IMR-90 (cell line): ENCODE measurements around the gene ME3. TPM values are rescaled to one million over a fixed set of nuclear protein-coding genes. Genes with fewer than 3 reads are reported as not detected.

Source experiments
- ATAC-seq: fragments of 200-7000 bp; cut with Tn5 transposase; 2 replicates; pipeline ENCODE4 v1.9.1; 2020; ENCODE audit warnings: low read depth, mild to moderate bottlenecking, moderate library complexity
- BruUV-seq: library from RNA; stranded (reverse); fragments of 400-500 nt; replicated peaks from 2 replicates; lab custom pipeline; 2021; lab: Mats Ljungman, UMichigan
- CTCF ChIA-PET: fragments of 300-600 bp; formaldehyde crosslinking; extraction: SDS; loops from one replicate; lab custom pipeline; 2021; ENCODE audit warnings: antibody characterized with exemption; lab: Yijun Ruan, JAX
- POLR2A ChIA-PET: fragments of 300-600 bp; sonication (Branson Sonifier 250); formaldehyde crosslinking; loops from one replicate; lab custom pipeline; 2022; ENCODE audit warnings: antibody characterized with exemption; ENCODE audit not compliant: unreplicated experiment; lab: Charles Lee
- DNase-seq: peaks from one replicate; pipeline ENCODE4 v3.0.0; 2013
- H2AFZ ChIP-seq: replicated peaks from 2 replicates; pipeline ENCODE3; 2013; ENCODE audit warnings: low read length, mild to moderate bottlenecking; ENCODE audit not compliant: poor library complexity
- H2AK5ac ChIP-seq: 2 replicates; pipeline ENCODE4 v1.6.1; 2013; ENCODE audit warnings: low read depth, low read length, inconsistent platforms
- H2AK9ac ChIP-seq: replicated peaks from 2 replicates; pipeline ENCODE3; 2013; ENCODE audit warnings: mild to moderate bottlenecking, low read depth, low read length, moderate library complexity; ENCODE audit not compliant: poor library complexity
- H2BK120ac ChIP-seq: 2 replicates; pipeline ENCODE4 v1.6.1; 2013; ENCODE audit warnings: low read depth, low read length, inconsistent platforms
- H2BK15ac ChIP-seq: 3 replicates; pipeline ENCODE4 v1.6.1; 2013; ENCODE audit warnings: low read depth, low read length, inconsistent platforms
- H2BK20ac ChIP-seq: 2 replicates; pipeline ENCODE4 v1.6.1; 2013; ENCODE audit warnings: low read depth, mild to moderate bottlenecking, inconsistent platforms, low read length, moderate library complexity
- H2BK5ac ChIP-seq: 2 replicates; pipeline ENCODE4 v1.6.1; 2013; ENCODE audit warnings: mild to moderate bottlenecking, low read depth, low read length, inconsistent platforms; ENCODE audit not compliant: poor library complexity, severe bottlenecking
- H3K14ac ChIP-seq: replicated peaks from 2 replicates; pipeline ENCODE4 v1.6.1; 2013; ENCODE audit warnings: low read depth, low read length, inconsistent platforms
- H3K18ac ChIP-seq: 2 replicates; pipeline ENCODE4 v1.6.1; 2013; ENCODE audit warnings: low read depth, low read length, control low read depth
- H3K23ac ChIP-seq: 2 replicates; pipeline ENCODE4 v1.6.1; 2013; ENCODE audit warnings: low read depth, low read length, inconsistent platforms
- H3K27ac ChIP-seq: 2 replicates; pipeline ENCODE4 v1.5.1; 2013; ENCODE audit warnings: mild to moderate bottlenecking, control low read depth, low read length; ENCODE audit not compliant: insufficient read depth
- H3K27me3 ChIP-seq: 2 replicates; pipeline ENCODE4 v1.6.1; 2013; ENCODE audit warnings: low read length; ENCODE audit not compliant: control insufficient read depth, insufficient read depth
- H3K36me3 ChIP-seq: 2 replicates; pipeline ENCODE4 v1.6.1; 2013; ENCODE audit warnings: low read length, mixed read lengths; ENCODE audit not compliant: control insufficient read depth, insufficient read depth
- H3K4ac ChIP-seq: 2 replicates; pipeline ENCODE4 v1.6.1; 2013; ENCODE audit warnings: low read depth, low read length, inconsistent platforms
- H3K4me1 ChIP-seq: 2 replicates; pipeline ENCODE4 v1.6.1; 2013; ENCODE audit warnings: low read length, mixed read lengths; ENCODE audit not compliant: control insufficient read depth, insufficient read depth
- H3K4me2 ChIP-seq: 2 replicates; pipeline ENCODE4 v1.6.1; 2013; ENCODE audit warnings: low read depth, mild to moderate bottlenecking, control low read depth, low read length, moderate library complexity
- H3K4me3 ChIP-seq: 2 replicates; pipeline ENCODE4 v1.5.1; 2013; ENCODE audit warnings: low read depth, mild to moderate bottlenecking, control low read depth, low read length, moderate library complexity; ENCODE audit not compliant: insufficient read depth
- H3K56ac ChIP-seq: 2 replicates; pipeline ENCODE4 v1.6.1; 2013; ENCODE audit warnings: low read length, inconsistent platforms; ENCODE audit not compliant: insufficient read depth; ENCODE audit errors: extremely low read depth
- H3K79me1 ChIP-seq, 2 experiments: 2 replicates each; pipeline ENCODE4 v1.6.1; 2013; ENCODE audit warnings: low read length in 2 of 2, inconsistent platforms in 1 of 2, low read depth in 1 of 2
- H3K9ac ChIP-seq: 2 replicates; pipeline ENCODE4 v1.6.1; 2013; ENCODE audit warnings: low read depth, low read length, control low read depth
- H3K9me1 ChIP-seq: 2 replicates; pipeline ENCODE4 v1.6.1; 2013; ENCODE audit warnings: low read length, inconsistent platforms; ENCODE audit not compliant: insufficient read depth
- H3K9me3 ChIP-seq: 2 replicates; pipeline ENCODE4 v1.6.1; 2013; ENCODE audit warnings: low read length; ENCODE audit not compliant: control insufficient read depth, insufficient read depth
- H4K20me1 ChIP-seq: 2 replicates; pipeline ENCODE4 v1.6.1; 2013; ENCODE audit warnings: low read length, inconsistent platforms; ENCODE audit not compliant: insufficient read depth
- H4K5ac ChIP-seq: 2 replicates; pipeline ENCODE4 v1.6.1; 2013; ENCODE audit warnings: mild to moderate bottlenecking, low read depth, low read length, control low read depth
- H4K8ac ChIP-seq, 2 experiments: 2 replicates each; pipeline ENCODE4 v1.6.1; 2013; ENCODE audit warnings: low read depth in 2 of 2, low read length in 2 of 2, control low read depth in 1 of 2, inconsistent platforms in 1 of 2
- H4K91ac ChIP-seq: 2 replicates; pipeline ENCODE4 v1.6.1; 2013; ENCODE audit warnings: low read depth, low read length, inconsistent platforms; ENCODE audit not compliant: insufficient read depth
- BHLHE40 ChIP-seq: fragments of 150-350 bp; IDR thresholded peaks from 2 replicates; pipeline ENCODE4 v1.6.1; 2016; ENCODE audit warnings: mild to moderate bottlenecking, low read depth, low read length
- CEBPB ChIP-seq: IDR thresholded peaks from 2 replicates; pipeline ENCODE4 v1.6.1; 2012; ENCODE audit warnings: low read depth, low read length, improper control_type of control experiment
- FOS ChIP-seq: fragments of 150-350 bp; IDR thresholded peaks from 2 replicates; pipeline ENCODE4 v1.6.1; 2016; ENCODE audit warnings: low read depth, low read length
- MAFK ChIP-seq: IDR thresholded peaks from 2 replicates; pipeline ENCODE4 v1.6.1; 2012; ENCODE audit warnings: low read depth, low read length, improper control_type of control experiment
- MXI1 ChIP-seq: IDR thresholded peaks from 2 replicates; pipeline ENCODE4 v1.6.1; 2012; ENCODE audit warnings: low read depth, mild to moderate bottlenecking, low read length, moderate library complexity, borderline replicate concordance
- NFE2L2 ChIP-seq: fragments of 150-350 bp; IDR thresholded peaks from 2 replicates; pipeline ENCODE4 v1.6.1; 2016; ENCODE audit warnings: low read depth, mild to moderate bottlenecking, low read length
- POLR2A ChIP-seq: IDR thresholded peaks from 2 replicates; pipeline ENCODE4 v1.6.1; 2012; ENCODE audit warnings: mild to moderate bottlenecking, low read depth, low read length
- RAD21 ChIP-seq: IDR thresholded peaks from 2 replicates; pipeline ENCODE4 v1.6.1; 2012; ENCODE audit warnings: low read length, improper control_type of control experiment
- WGBS, 2 experiments: methylation state at CpG; one replicate each; pipeline versions ENCODE4 v1.1.5 to v1.1.7; 2013; ENCODE audit warnings: missing lambda C conversion rate in 2 of 2; ENCODE audit not compliant: insufficient read length in 1 of 2; ENCODE audit errors: extremely low coverage in 2 of 2; 5-methylcytosine and 5-hydroxymethylcytosine counted together
- dilution Hi-C: fragments of 300-500 bp; cut with HindIII; formaldehyde crosslinking; loops from one replicate; pipeline ENCODE4 v1.14.3; 2018; ENCODE audit warnings: low sequenced_read_pairs; ENCODE audit not compliant: unreplicated experiment
- in situ Hi-C: fragments of 300-500 bp; cut with MboI; formaldehyde crosslinking; loops from 3 replicates; pipeline ENCODE4 v1.14.3; 2019; ENCODE audit warnings: low sequenced_read_pairs, inconsistent platforms, mixed read lengths
- intact Hi-C: fragments of 100-400 bp; cut with micrococcal nuclease; formaldehyde crosslinking; loops from 2 replicates; pipeline ENCODE4 v1.10.0; 2022
- polyA plus RNA-seq, 3 experiments: library from polyadenylated mRNA; depleted of rRNA; stranded (reverse); fragments of >200 nt; gene quantifications; 2 replicates each; pipeline ENCODE4 v1.2.3, GENCODE V29; 2012; ENCODE audit warnings: low replicate concordance in 1 of 3
- total RNA-seq: library from RNA; depleted of rRNA; stranded (reverse); fragments of >200 nt; gene quantifications from 2 replicates; pipeline ENCODE4 v1.2.3, GENCODE V29; 2012
- TF ChIP-seq, protein P1 (sequence below): fragments of 150-350 bp; IDR thresholded peaks from 2 replicates; pipeline ENCODE4 v1.6.1; 2017; ENCODE audit warnings: mild to moderate bottlenecking, antibody characterized with exemption, low read length, low read depth
- TF ChIP-seq, protein P2 (sequence below): conservative IDR thresholded peaks from 2 replicates; pipeline ENCODE4 v1.5.1; 2012; ENCODE audit warnings: mild to moderate bottlenecking, low read depth, low read length, improper control_type of control experiment
- TF ChIP-seq, protein P3 (sequence below): fragments of 150-350 bp; IDR thresholded peaks from 2 replicates; pipeline ENCODE4 v1.6.1; 2016; ENCODE audit warnings: low read depth, mild to moderate bottlenecking, low read length, moderate library complexity, borderline replicate concordance

The ME3 gene
- total and polyA plus RNA-seq, 2 of the 4 experiments (the other 2 are of a cell fraction): 7.8 to 9.0 TPM

DNA sequence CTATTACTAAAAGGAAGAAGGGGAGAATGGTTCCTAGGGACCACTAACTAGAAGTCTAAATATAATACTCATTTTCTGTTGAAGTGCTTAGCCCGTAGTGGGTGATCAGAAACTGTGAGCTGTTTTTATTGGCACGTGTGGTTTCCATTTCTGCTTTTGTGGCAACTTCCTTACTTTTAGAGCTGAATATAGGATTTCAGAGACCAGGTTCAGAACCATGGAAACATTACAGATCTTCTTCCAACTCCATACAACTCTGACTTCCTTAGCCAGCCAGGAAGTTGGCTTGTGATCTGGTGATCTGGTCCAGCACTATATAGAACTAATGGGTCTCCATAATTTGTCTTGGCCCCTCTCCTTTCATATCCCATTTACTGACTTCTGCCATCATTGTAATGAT is 2.6 kb upstream of the ME3 start:
- H3K56ac ChIP-seq: no peak overlapping the region
- H3K27ac ChIP-seq: no peak overlapping the region
- dilution Hi-C loops (no loop called here), in situ Hi-C loops (no loop called here), intact Hi-C loops (loop anchor here (10.0 kb wide), 1 partner anchor 240 kb away; no protein-coding TSS in a partner anchor)
- 0 out of 2 replicates have a peak overlapping the region, but pooled peaks have one; percentile 11 for H2BK120ac ChIP-seq
- no peaks in the 10 kb centered on the region for H4K20me1 ChIP-seq
- H3K9me3 ChIP-seq: no peaks in the 10 kb centered on the region
- no peaks in the 10 kb centered on the region for H3K9me1 ChIP-seq
- H3K9ac ChIP-seq: no peak overlapping the region
- no peak for TF ChIP-seq POLR2A
- no peak for TF ChIP-seq MAFK
- TF ChIP-seq, protein P1, sequence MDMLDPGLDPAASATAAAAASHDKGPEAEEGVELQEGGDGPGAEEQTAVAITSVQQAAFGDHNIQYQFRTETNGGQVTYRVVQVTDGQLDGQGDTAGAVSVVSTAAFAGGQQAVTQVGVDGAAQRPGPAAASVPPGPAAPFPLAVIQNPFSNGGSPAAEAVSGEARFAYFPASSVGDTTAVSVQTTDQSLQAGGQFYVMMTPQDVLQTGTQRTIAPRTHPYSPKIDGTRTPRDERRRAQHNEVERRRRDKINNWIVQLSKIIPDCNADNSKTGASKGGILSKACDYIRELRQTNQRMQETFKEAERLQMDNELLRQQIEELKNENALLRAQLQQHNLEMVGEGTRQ: no peak
- TF ChIP-seq, protein P2, sequence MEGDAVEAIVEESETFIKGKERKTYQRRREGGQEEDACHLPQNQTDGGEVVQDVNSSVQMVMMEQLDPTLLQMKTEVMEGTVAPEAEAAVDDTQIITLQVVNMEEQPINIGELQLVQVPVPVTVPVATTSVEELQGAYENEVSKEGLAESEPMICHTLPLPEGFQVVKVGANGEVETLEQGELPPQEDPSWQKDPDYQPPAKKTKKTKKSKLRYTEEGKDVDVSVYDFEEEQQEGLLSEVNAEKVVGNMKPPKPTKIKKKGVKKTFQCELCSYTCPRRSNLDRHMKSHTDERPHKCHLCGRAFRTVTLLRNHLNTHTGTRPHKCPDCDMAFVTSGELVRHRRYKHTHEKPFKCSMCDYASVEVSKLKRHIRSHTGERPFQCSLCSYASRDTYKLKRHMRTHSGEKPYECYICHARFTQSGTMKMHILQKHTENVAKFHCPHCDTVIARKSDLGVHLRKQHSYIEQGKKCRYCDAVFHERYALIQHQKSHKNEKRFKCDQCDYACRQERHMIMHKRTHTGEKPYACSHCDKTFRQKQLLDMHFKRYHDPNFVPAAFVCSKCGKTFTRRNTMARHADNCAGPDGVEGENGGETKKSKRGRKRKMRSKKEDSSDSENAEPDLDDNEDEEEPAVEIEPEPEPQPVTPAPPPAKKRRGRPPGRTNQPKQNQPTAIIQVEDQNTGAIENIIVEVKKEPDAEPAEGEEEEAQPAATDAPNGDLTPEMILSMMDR: no peak
- no peak for TF ChIP-seq CEBPB
- TF ChIP-seq, protein P3, sequence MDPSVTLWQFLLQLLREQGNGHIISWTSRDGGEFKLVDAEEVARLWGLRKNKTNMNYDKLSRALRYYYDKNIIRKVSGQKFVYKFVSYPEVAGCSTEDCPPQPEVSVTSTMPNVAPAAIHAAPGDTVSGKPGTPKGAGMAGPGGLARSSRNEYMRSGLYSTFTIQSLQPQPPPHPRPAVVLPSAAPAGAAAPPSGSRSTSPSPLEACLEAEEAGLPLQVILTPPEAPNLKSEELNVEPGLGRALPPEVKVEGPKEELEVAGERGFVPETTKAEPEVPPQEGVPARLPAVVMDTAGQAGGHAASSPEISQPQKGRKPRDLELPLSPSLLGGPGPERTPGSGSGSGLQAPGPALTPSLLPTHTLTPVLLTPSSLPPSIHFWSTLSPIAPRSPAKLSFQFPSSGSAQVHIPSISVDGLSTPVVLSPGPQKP: no peak
- no peak for TF ChIP-seq RAD21
- no peak for TF ChIP-seq FOS
- TF ChIP-seq BHLHE40: no peak
- TF ChIP-seq NFE2L2: no peak
- no peak for TF ChIP-seq MXI1
- H3K23ac ChIP-seq: no peak overlapping the region; the same call in 1 of the 2 replicates
- DNase-seq: no peak
- H2AK5ac ChIP-seq: no peak overlapping the region; the same call in 1 of the 2 replicates
- H3K4me2 ChIP-seq: no peak overlapping the region
- no CpG with 5 or more reads among the region's 2 CpGs for WGBS, 2 experiments
- H4K8ac ChIP-seq: no peak overlapping the region
- BruUV-seq: no TSS peak
- H2AFZ ChIP-seq: no peak overlapping the region
- peak overlapping the region; percentile 27; the same call in 1 of the 3 replicates for H2BK15ac ChIP-seq
- H2BK20ac ChIP-seq: no peak overlapping the region
- H4K91ac ChIP-seq: no peak overlapping the region
- H2AK9ac ChIP-seq: no peak overlapping the region
- peaks cover 0 to 5% of the 10 kb centered on the region in 2 experiments; a peak in 2 of 4 replicates for H3K79me1 ChIP-seq
- no peak overlapping the region for H3K4ac ChIP-seq
- H3K36me3 ChIP-seq: no peaks in the 10 kb centered on the region
- H3K14ac ChIP-seq: no peak overlapping the region
- no peak overlapping the region for H2BK5ac ChIP-seq
- no peak overlapping the region for H3K4me3 ChIP-seq
- CTCF ChIA-PET: no interaction called here
- POLR2A ChIA-PET: interaction anchor here (0.6 kb wide), 1 partner anchor 314 kb away, joined by 4 read pairs; no protein-coding TSS in a partner anchor
- no peak for ATAC-seq
- 0 out of 2 replicates have a peak, but pooled peaks cover 2% of the 10 kb centered on the region for H3K4me1 ChIP-seq
- no peak overlapping the region for H3K18ac ChIP-seq
- no peak overlapping the region for H4K5ac ChIP-seq
- H3K27me3 ChIP-seq: no peaks in the 10 kb centered on the region
